Femur (tissue), 1 donor: Measurements from ENCODE around the gene MEF2D.

Experiments
- DNase-seq: peaks from one replicate; pipeline ENCODE4 v3.0.0-alpha.2; 2017

The MEF2D gene

DNA sequence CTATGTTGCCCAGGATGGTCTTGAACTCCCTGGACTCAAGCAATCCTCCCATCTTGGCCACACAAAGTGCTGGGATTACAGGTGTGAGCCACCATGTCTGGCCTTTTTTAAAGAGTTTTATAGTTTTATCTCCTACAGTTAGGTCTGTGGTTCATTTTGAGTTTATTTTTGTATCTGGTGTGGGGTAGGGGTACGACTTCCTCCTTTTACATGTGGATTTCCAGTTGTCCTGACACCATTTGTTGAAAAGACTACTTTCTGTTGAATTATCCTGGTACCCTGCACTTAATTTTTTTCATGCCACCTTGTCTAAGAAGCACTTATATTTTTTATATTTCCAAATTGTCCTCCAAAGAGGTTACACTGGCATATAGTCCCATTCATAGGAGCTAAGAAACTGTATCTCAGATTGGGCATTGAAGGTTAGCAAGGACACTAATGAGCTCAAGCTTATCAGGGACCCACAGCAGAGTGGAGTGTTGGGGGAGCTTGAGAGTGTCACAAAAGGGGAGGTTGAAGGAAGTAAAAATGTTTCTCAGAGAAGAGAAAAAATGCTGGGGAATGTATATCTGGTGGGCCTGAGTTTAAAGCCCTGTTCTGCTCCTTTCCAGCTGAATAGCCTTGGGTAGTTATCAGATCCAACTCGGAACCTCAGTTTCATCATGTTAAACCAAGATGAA lies 23.4 kb upstream of the MEF2D start:
- DNase-seq, result no peak

GRCh38 chr1:156522443-156522970 lies 21.9 kb upstream of the MEF2D start:
- DNase-seq, result no peak

- DNase-seq, result no peak
Observed at GRCh38 chr1:156517748-156518147, 17.2 kb upstream of the MEF2D start.

DNA sequence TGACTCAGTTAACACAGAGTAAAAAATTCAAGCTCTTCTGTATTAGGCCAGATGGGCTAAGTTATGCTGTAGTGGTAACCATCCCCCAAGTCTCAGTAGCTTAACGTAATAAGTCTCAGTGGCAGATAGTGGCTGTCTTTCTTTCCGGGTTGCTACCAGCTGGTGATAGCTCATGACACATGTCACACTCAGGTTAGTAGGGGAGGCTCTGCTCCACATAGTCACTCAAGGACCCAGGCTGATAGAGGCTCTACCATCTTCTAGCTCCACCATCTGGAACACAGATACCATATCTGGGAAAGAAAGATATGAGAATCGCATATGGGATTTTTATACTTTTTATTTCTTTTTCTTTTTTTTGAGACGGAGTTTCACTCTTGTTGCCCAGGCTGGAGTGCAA lies 16.2 kb upstream of the MEF2D start:
- no peak for DNase-seq

GRCh38 chr1:156515956-156516355 lies 15.4 kb upstream of the MEF2D start:
- no peak for DNase-seq

DNA sequence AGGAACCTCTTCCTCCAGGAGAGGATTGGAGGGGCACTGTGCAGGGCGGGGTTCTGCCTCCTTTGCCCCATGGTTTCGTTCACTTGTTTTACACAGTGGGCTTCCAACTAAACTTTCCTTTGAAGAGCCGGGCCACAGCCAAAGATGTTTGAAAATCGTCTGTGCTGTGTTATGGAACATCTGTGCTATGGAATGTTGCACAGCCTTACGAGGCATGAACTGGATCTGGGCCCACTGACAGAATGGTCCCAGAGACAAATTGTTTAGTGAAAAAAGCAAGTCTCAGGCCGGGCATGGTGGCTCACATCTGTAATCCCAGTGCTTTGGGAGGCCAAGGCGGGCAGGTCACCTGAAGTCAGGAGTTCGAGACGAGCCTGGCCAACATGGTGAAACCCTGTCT lies 12.6 kb upstream of the MEF2D start:
- DNase-seq, result no peak

DNA sequence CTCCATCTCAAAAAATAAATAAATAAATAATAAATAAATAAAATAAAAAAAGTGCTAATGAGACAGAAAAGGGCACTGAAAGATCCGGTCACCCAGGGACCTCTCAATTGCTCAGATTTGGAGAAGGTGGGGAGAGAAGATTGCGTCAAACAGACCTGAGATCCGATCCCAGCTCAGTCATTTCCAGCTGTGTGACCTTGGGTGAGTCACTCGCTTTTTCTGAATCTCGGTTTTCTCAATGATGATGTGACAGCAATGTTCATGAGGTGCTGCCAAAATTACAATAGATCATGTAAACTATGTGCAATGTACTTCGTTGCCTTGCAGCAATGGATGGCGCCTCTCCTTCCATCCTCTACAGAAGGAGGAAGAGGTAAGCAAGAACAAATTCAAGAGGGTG lies 11.1 kb upstream of the MEF2D start:
- no peak for DNase-seq

- DNase-seq, result peak; percentile 69
Observed at GRCh38 chr1:156510709-156511108, 10.1 kb upstream of the MEF2D start.

GRCh38 chr1:156509424-156510034 lies 9.0 kb upstream of the MEF2D start:
- no peak for DNase-seq

DNA sequence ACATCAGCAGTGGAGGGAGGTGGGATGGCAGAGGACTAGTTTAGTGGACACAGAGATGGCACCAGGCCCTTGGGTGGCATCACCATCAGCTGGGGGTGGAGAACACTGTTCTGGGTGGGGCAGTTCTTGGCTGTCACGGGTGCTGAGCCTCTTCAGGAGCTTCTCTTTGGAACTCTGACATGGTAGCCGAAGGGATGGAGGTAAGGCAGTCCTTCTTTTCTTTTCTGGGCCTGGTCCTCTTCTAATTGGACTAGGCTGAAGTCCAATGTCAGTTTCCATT lies 8.3 kb upstream of the MEF2D start:
- no peak for DNase-seq

- DNase-seq, result peak; percentile 74
Observed at GRCh38 chr1:156508205-156508954, 7.8 kb upstream of the MEF2D start.

- no peak for DNase-seq
Observed at GRCh38 chr1:156506450-156506849, 5.9 kb upstream of the MEF2D start.

DNA sequence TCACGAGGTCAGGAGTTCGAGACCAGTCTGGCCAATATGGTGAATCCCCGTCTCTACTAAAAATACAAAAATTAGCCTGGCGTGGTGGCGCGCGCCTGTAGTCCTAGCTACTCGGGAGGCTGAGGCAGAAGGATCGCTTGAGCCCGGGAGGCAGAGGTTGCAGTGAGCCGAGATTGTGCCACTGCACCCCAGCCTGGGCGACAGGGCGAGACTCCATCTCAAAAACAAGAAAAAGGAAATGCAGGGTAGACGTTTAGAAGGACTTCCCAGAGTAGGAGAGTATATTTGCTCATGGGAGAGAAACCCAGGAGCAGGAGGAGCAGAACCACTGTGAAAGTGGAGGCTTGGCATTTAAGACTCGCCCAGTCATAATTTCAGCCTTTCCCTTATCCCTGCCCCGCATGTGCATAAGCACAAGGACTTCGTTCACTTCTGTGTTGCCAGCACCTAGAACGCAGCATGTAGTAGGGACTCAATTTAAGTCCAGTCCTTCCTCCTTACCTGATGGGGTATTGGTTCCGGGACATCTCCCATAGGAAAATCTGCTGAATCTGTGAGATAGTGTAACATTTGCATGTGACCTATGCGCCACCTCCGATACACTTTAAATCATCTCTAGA lies 5.2 kb upstream of the MEF2D start:
- DNase-seq, result peak; percentile 8

GRCh38 chr1:156504821-156505678 lies 4.5 kb upstream of the MEF2D start:
- DNase-seq, result peak; percentile 99

GRCh38 chr1:156504438-156504813 lies 3.9 kb upstream of the MEF2D start:
- DNase-seq, result no peak

GRCh38 chr1:156503698-156504437 lies 3.3 kb upstream of the MEF2D start:
- DNase-seq, result no peak

GRCh38 chr1:156502894-156503697 lies 2.5 kb upstream of the MEF2D start:
- peak; percentile 89 for DNase-seq

DNA sequence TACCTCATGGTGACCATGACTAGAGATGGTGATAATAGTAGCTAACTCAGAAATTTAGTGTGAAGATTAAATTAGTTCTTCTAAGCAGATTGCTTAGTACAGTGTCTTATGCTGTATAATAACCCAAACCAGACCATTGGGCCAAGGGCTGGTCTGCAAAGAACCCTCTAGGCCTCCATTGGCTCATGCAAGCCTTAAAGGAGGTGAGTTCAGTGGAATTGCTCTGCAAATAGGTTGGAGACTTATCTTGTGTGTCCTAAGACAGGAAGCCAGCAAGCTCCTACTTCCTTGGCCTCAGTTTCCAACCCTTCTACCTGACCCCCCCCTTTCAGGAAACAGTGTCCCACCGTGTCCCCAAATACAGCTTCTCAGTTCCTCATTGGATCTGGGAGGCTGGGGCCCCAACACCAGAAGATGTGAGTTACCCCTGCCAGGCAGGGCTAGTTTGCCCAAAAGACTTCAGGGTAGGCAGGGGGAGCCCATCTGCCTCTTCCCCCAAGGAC lies 1.9 kb upstream of the MEF2D start:
- DNase-seq, result no peak

- peak; percentile 97 for DNase-seq
Observed at GRCh38 chr1:156500793-156501506, 375 bp upstream of the MEF2D start.

DNA sequence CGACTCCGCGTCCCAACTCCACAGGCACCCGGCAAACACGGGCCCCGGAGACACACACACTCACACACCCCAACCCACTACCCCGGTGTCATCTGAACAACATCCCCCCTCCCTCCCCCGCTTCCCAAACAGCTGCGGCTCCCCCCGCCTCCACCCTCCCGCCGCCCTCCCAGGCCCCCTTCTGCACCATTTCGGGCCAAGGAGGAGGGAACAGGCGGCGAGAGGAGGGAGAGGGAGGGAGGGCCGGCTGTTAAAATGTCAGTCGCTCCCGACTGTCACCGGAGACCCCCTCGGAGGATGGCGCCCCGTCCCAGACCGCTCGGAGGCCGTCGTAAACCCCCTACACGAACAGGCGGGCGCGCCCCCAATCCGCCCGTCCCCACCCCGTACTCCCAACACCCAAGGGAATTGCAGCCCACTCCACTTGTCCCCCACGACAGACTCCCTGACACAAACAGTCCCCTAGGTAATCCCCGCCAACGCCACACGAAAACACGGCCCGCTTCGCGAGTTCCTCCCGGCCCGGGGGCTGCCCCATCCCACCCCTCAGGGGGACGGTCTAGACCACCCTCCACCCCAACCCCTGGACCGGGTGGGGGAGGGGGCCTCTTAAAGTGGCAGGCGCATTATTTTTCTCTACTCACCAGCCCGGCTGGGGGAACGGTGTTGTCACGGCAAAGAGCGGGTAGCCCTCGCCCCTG lies 583 bp downstream of the MEF2D start:
- DNase-seq, result peak; percentile 90
